ENCODE measurements around the gene MAST4. TPM values are rescaled to one million over a fixed set of nuclear protein-coding genes. Genes with fewer than 3 reads are reported as not detected.

The MAST4 gene
- total and polyA plus RNA-seq, 2 of the 4 experiments (the other 2 are of a cell fraction), result 4.8 to 6.8 TPM

- TF ChIP-seq CHD1 (IDR thresholded peaks at IDR 0.05; ENCODE audit: low read depth, low read length), result no peak
- TF ChIP-seq BHLHE40 (IDR thresholded peaks at IDR 0.05; ENCODE audit: low read depth, low read length), result peak; percentile 78
Measured at GRCh38 chr5:67059744-67060490, 463.7 kb downstream of the MAST4 start (continued).

GRCh38 chr5:67061511-67061910, 465.3 kb downstream of the MAST4 start:
- dilution Hi-C loops (cut with HindIII; ENCODE audit: low sequenced_read_pairs, unreplicated experiment), result no loop called here
- Histone ChIP-seq H3K23ac (ENCODE audit: low read depth, low read length) (no peak overlapping the region), H2BK15ac (ENCODE audit: low read depth, low read length) (no peak overlapping the region), H3K4me2 (ENCODE audit: low read depth, low read length) (no peak overlapping the region), H3K4me1 (ENCODE audit: control insufficient read depth, insufficient read depth, low read length) (peaks cover 5% of the 10 kb centered on the region), H2AK5ac (ENCODE audit: low read depth, low read length) (no peak overlapping the region), H4K8ac (ENCODE audit: low read depth in 2 of 2, low read length in 2 of 2) (no peak overlapping the region), H3K14ac (replicated peaks; ENCODE audit: low read depth, low read length) (no peak overlapping the region), H3K36me3 (ENCODE audit: control insufficient read depth, insufficient read depth, low read length) (no peaks in the 10 kb centered on the region), H3K4me3 (ENCODE audit: insufficient read depth, low read depth, low read length) (no peak overlapping the region), H3K9me3 (ENCODE audit: control insufficient read depth, insufficient read depth, low read length) (no peaks in the 10 kb centered on the region), H3K79me1 (ENCODE audit: low read depth in 1 of 2, low read length in 2 of 2) (peaks cover 7 to 47% of the 10 kb centered on the region in 2 experiments), H3K4ac (ENCODE audit: low read depth, low read length) (no peak overlapping the region), H3K56ac (ENCODE audit: extremely low read depth, insufficient read depth, low read length) (no peak overlapping the region), H3K27ac (ENCODE audit: insufficient read depth, low read length) (no peak overlapping the region), H3K9me1 (ENCODE audit: insufficient read depth, low read length) (peaks cover 11% of the 10 kb centered on the region), H3K9ac (ENCODE audit: low read depth, low read length) (no peak overlapping the region), H4K20me1 (ENCODE audit: insufficient read depth, low read length) (no peaks in the 10 kb centered on the region), H2BK5ac (ENCODE audit: low read depth, low read length, poor library complexity, severe bottlenecking) (no peak overlapping the region), H2AFZ (replicated peaks; ENCODE audit: low read length, poor library complexity) (no peak overlapping the region), H2BK20ac (ENCODE audit: low read depth, low read length) (no peak overlapping the region), H2BK120ac (ENCODE audit: low read depth, low read length) (no peak overlapping the region), H3K18ac (ENCODE audit: low read depth, low read length) (no peak overlapping the region; the same call in 1 of the 2 replicates), H4K91ac (ENCODE audit: insufficient read depth, low read depth, low read length) (no peak overlapping the region), H4K5ac (ENCODE audit: low read depth, low read length) (no peak overlapping the region), H2AK9ac (replicated peaks; ENCODE audit: low read depth, low read length, poor library complexity) (no peak overlapping the region), H3K27me3 (ENCODE audit: control insufficient read depth, insufficient read depth, low read length) (no peaks in the 10 kb centered on the region)
- in situ Hi-C loops (cut with MboI; ENCODE audit: low sequenced_read_pairs), result no loop called here
- ChIA-PET POLR2A (ENCODE audit: unreplicated experiment) (no interaction called here), CTCF (no interaction called here)
- no CpG with 5 or more reads among the region's 1 CpG for WGBS, 2 experiments (ENCODE audit: extremely low coverage in 2 of 2, insufficient read length in 1 of 2)
- no TSS peak for BruUV-seq (replicated peaks)
- TF ChIP-seq ELK1 (IDR thresholded peaks at IDR 0.05; ENCODE audit: borderline replicate concordance, low read depth, low read length) (no peak), RCOR1 (IDR thresholded peaks at IDR 0.05; ENCODE audit: insufficient replicate concordance, low read length) (no peak)
- intact Hi-C loops (cut with micrococcal nuclease), result no loop called here
- ATAC-seq (ENCODE audit: low read depth), result no peak
- no peak for DNase-seq

Measured in IMR-90 (cell line).